Stimulated activated CD4-positive, alpha-beta T cell treated with anti-CD3 and anti-CD28 coated beads, Interleukin-15, amount 100 ng/mL, for 24 hours (primary cell): Measurements from ENCODE around the gene TMEM39B.
A peak's percentile ranks its signal among the peaks of the same experiment; 100 is the strongest.
"Not testable (repeated sequence)": the region's sequence is repeated elsewhere in the genome, so short reads cannot be mapped to it uniquely, and the experiment has no call there.

Experiments used
- DNase-seq: peaks from one replicate; pipeline ENCODE4 v3.0.0-alpha.2; 2020

The TMEM39B gene

DNA sequence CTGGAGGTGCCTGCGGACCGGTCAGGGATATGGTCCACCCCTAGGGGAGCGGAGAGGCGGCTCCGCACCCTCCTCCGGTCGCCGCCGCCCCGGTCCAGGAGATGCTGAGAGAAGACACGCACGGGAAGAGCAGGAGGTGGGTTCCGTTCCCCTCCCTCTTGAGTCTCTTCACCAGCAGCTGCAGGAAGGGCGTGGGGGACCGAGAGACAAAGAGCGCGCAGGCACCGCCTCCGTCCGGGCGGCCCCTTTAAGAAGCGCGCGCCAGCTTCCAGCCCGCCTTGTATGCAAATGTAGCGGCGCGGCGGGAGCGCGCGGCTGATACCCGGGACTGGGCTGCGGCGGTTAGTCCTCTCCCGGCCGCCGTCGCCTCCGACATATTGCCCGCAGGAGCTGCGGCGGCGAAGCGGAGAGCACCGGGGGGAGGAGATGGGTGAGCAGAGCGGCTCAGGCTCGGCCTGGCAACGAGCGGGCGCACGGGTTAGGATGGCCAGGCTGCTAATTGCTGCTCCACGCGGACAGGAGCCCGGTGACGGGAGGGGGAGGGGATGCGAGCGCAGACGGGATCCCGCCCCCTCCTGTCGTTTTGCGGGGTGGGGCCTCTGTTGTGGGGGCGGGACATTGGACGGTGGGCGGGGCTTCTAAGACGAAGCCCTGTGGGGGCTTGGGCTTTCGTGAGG, at the start of gene TMEM39B:
TSS of gene TMEM39B (plus strand) at position 318 of the 677 bp plus-strand sequence. CDS start at position 427, 109 bp downstream.
- peak; percentile 95 for DNase-seq

DNA sequence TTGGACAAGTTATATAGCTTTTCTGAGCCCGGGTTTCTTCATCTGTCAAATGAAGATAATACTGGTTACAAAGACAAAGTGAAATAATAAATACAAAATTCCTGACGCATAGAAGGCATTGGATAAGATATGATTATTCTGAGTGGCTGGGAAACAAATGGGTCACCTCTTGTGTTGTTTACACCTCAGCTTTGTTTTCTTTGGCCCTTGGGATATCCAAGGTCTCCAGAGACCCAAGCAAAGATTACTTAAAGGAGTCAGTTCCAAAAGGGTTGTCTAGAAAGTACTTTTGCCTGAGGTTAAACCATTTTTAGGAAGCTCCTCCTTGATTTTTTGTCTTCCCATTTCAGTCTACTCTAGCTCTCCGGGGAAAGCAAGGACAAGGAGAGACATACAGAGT, 49.4 kb upstream of the TMEM39B start:
- DNase-seq: no peak

DNA sequence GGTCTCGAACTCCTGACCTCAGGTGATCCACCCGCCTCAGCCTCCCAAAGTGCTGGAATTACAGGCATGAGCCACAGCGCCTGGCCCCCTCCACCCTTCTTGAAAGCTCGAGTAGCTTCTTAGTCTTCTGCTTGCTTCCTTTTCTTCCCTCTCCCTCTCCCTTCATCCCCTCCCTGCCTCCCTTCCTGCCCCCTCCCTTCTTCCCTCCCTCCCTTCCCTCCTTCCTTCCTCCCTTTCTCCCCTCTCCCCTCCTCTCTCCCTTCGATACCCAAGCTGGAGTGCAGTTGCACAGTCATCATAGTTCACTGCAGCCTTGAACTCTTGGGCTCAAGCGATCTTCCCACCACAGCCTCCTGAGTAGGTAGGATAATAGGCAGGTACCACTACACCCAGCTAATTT, 47.2 kb upstream of the TMEM39B start:
- no peak for DNase-seq

DNA sequence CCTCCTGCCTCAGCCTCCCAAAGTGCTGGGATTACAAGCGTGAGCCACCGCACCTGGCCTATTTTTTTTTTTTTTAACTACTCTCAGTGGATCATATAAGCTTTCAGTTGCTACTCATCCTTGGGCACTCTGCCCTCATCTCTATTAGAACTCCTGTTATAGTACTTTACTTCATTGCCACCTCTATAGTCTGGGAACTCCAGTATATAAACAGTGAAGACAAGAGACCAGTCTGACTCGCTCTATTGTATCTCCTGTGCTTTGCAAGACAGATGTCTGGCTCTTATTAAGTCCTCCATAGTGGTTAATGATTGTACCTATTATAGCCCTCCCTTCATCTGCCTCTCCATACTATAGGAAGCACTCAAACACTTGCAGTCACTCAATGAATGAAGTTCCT, 44.0 kb upstream of the TMEM39B start:
- no peak for DNase-seq

DNA sequence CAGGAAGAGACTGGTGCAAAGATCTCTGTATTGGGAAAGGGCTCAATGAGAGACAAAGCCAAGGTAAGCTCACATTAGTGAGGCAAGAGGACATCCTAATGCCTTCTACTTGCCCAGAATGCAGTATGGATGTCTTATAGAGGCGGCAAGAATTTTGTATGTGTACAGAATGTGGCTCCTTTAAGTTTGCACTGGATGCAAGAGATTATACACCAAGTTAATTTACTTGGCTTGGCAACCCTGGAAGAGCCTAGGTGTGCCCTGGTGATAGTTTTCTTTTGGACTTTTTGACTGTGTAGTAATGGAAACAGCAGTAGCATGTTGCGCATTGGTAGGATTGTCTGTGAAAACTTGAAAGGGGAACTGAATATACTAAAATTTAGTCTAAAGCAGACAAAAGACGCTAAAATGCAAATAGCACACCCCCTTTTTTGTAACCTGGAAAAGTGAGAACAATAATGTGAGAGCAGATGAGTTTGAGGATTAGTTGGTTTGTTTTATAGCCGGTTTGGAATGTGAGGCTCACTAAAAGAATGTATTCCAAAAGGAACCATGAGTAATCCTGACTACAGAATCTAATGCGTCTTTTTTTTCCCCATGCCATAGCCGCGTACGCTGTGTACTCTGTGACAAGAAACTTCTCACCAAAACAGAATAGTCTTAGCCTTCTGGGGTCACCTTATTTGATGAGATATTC, 41.0 kb upstream of the TMEM39B start:
- DNase-seq: no peak

DNA sequence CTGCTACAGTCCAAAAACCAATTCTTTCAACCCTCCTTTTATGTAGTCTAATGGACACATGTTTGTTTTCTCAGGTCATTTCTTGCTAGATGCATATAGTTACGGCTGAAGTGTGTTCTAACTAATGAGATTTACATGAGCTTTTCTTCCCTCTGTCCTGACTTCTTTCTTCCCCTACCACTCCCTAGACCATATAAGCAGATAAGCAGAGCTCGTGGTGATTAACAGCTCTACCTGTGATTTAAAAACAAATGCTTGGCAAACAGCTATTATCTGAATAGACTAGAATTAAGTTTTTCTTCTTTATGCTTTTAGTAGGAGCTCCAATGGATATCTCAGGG, 40.5 kb upstream of the TMEM39B start:
- DNase-seq: no peak

DNA sequence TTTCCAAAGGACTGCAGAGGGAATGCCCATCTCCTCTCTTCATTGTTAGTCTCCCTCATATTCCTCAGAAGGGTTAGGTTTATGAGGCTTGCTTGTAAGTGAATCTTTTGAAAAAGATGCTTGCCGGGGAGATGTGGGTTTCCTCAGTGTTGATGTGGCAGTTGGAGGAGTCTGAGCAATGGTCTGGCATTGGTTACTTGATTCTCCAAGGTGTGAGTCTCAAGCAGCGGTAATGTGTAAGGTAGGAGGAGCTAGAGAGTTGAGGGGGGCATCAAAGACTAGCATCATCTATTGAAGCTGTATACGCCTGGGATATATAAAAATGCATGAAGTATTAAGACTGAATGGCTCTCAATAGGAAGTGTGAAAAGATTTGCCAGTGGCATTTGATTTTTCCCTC, 37.6 kb upstream of the TMEM39B start:
- no peak for DNase-seq

DNA sequence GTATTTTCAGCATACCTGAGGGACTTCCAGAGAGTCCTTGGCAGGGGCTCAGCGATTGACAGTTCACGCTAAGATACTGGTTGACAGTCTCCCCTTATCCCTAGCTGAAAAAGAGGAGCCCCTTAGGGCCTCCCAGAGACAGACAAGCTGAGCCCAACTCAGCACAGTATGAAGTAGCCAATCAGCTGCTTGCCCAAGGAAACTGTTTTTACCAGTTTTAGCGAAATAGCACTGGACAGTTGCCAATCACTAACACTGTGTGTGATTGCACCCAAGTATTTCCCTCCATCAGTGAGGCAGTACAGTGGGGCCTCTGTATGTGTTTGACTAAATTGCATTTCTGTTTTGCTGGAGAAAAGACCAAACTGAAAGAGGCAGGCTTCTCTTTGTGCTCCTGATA, 32.0 kb upstream of the TMEM39B start:
- DNase-seq: no peak

DNA sequence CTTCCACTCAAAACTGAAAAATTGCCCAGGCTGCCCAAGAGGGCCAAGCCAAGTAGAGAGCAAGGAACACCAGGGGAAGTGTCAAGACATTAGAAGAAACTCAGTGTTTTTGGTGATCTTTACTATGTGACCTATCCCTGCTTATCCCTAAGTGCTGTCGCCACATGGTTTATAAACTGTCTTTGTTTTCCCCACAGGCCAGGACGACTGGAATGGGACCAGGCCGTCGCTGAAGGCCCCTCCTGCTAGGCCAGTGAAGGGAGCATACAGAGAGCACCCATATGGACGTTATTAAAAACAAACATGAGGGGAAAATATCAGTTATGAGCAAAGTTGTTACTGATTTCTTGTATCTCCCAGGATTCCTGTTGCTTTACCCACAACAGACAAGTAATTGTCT, 30.4 kb upstream of the TMEM39B start:
- no peak for DNase-seq

DNA sequence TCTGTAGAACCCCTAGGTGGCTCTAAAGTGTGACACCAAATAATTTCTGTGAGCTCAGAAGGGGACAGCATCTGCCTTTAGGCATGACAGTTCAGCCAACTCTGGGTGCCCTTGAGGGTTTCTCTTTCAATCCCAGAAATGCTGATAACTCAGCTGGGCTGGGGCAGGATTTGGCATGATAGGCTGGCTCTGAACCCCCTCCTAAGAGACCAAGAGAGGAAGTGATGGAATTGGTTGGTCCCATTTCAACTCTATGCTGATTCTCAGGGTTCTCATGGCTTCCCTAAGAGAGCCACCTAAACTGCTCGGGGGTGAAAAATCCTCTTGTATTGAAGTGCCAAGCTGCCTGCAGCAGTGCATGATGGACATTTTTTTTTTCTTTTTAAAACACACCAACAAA, 28.5 kb upstream of the TMEM39B start:
- DNase-seq: no peak

DNA sequence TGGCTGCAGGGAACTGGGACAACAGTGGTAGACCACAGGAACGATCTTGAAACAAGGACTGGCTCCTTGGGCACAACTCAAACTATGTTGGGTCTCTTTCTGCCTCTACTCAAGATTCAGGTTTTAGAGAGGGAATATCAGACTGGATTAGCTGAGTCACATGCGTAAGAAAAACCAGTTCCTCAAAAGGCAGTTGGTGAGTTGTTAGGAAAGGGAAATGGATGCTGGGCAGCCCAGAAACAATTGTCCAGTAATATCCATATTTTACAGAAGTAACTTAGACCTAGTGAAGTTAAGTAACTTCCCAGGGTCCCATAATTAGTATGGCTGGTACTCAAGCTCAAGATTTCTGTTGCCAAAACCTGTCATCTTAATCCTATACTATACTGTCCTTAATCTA, 27.0 kb upstream of the TMEM39B start:
- DNase-seq: no peak

DNA sequence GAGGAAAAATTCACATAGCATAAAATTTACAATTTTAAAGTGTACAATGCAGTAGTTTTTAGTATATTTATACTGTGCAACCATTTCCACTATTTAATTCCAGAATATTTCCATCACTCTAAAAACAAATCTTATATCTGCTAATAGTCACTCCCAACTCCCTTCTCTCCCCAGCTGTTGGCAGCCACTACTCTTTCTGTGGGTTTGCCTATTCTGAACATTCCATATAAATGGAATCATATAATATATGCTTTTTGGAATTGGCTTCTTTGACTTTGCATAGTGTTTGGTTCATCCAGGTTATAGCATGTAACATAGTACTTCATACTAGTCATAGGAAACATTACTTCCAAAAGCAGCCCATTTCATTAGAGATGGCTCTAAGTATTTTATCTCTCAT, 25.0 kb upstream of the TMEM39B start:
- DNase-seq: no peak

DNA sequence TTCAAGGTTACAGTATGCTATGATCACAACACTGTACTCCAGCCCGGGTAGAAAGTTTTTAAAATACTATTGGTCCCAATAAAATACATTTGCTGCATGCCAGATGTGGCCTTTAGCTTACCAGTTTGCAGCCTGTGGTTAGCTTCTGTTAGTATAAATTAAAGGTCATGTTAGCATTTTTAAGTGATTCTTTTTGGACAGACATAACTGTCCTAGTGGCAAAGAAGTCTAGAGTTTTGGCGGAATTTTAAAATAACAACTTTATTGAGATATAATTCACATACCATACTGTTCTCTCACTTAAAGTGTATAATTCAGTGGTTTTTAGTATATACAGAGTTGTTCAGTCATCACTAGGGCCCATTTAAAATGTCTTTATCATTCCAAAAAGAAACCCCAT, 24.3 kb upstream of the TMEM39B start:
- no peak for DNase-seq

DNA sequence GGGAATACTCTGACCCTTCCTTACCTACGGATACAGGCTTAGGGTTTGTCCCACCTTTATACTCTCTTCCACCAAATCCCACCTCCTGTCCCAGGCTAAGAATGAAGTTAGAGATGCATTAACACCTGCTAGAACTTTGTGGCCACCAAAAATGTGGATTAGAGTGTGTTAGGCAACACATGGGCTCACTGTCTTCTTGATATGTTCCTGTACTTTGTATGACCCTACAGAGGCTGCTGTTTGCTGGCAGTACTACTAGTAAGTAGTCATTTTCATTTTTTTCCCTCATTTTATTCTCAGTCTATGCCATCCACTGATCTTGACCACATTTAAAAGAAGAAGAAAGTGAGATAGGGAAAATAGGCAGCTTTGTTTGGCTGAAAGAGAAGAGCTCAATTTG, 21.0 kb upstream of the TMEM39B start:
- DNase-seq: no peak

DNA sequence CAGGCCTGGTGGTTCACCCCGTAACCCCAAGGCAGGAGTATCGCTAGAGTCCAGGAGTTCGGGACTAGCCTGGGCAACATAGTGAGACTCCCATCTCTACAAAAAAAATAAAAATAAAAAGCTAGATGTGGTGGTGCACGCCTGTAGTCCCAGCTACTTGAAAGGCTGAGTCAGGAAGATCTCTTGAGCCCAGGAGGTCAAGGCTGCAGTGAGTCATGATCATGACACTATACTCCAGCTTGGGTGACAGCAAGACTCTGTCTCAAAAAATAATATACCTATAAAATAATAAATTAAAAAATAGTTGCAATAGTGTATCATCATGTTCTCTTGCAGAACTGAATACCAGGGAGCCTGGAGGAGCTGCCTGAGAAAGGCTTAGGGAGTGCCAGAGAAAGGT, 19.9 kb upstream of the TMEM39B start:
- no peak for DNase-seq

DNA sequence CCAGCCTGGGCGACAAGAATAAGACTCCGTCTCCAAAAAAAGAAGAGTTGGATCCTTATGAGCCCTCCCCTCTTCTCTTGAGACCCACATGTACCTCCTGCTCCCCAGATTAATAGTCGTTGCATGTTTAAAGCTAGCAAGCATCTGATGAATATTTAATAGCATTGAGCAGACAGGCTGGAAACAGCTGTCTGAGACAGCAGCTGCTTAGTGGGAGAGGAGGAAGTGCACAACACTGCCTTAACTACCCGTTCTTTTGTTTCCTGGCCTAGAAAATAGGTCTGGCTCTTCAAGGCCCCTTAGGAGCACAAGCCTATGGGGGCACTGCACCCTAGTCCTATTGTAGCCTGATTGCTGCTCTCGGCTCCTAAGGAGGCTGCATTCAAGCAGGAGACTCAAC, 17.3 kb upstream of the TMEM39B start:
- no peak for DNase-seq

DNA sequence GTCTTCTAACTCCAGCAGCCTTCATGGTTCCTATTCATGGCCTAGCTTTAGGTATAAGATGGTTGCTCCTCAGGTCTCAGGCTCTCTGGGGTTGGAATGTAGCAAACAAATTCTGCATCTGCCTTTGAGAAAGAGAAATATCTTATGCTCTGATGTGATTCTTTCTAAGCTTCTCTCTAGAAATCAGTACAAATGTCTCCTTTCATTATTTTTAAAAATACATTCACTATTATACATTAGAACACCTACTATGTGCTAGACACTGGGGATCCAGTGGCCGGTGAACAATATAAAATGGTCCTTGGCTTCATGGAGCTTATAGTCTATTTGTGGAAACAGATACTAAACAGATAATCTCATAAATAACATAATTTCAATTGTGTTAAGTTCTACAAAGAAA, 16.1 kb upstream of the TMEM39B start:
- DNase-seq: no peak

DNA sequence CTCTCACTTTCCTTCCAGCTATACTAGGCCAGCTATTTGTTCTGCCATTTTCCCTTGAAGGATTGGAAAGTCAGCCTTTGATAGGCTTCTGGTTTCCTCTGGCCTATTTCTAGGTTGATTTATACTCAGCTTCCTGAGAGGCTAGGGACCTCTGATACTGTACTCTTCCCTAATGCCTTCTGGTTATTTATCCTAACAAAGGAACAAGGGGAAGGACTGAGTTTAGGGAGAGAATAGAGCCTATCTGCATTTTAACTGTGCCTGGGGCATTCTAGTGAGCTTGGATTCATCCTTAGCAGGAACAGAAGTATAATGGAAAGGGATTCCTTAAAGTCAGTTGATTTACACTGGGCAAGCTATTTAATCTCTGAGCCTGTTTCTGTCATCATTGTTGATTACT, 11.8 kb upstream of the TMEM39B start:
- no peak for DNase-seq

DNA sequence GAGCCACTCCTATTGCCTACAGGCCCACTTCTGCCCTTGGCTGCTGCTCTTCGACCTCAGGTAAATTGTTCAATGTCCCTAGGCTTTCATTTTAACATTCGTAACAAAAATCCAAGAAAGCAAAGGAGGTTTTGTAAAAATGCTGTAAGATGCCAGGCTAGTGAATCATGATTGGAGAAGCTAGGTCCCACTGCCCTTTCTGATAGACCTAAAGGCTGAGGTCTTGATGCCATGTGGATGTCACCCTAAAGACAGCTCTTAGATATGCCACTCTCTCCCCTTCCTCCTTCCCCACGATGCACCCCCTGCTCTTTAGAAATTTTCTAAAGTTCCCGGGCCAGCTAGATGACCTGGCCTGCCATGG, 9.9 kb upstream of the TMEM39B start:
- DNase-seq: no peak

DNA sequence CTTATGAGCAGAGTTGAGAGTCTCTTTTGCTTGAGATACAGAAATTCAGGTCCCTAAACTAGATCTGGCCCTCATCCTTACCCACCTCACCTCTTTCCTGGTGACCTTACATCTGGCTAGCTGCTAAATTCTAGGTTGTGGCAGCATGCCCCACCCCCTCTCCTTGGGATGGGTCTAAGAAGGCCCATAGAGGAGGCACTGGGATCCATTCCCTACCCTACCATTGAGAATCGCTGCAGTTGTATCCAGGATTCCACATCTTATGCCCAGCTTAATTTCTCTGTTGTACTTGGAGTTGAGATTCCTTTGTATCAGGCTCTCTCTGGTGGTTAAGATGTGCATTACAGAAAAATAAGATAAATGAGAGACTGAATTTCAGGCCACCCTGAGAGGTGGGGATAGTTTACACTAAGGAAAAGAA, 9.5 kb upstream of the TMEM39B start:
- no peak for DNase-seq

DNA sequence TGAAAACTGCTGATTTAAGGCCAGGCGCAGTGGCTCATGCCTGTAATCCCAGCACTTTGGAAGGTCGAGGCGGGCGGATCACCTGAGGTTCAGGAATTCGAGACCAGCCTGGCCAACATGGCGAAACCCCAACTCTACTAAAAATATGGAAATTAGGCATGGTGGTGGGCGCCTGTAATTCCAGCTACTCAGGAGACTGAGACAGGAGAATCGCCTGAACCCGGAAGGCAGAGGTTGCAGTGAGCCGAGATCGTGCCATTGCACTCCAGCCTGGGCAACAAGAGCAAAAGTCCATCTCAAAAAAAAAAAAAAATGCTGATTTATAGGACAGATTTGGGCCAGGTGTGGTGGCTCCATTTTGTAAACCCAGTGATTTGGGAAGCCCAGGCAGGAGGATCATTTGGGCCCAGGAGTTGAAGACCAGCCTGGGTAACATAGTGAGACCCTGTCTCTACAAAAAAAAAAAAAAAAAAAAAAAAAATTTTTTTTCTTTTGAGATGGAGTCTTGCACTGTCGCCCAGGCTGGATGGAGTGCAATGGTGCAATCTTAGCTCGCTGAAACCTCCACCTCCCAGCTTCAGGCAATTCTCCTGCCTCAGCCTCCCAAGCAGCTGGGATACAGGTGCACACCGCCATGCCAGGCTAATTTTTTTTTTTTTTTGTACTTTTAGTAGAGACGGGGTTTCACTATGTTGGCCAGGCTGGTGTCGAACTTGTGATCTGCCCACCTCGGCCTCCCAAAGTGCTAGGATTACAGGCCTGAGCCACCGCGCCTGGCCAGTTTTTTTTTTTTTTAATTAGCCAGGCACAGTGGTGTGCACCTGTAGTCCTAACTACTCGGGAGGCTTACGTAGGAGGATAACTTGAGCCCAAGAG, 6.9 kb upstream of the TMEM39B start:
- DNase-seq: not testable (repeated sequence)

DNA sequence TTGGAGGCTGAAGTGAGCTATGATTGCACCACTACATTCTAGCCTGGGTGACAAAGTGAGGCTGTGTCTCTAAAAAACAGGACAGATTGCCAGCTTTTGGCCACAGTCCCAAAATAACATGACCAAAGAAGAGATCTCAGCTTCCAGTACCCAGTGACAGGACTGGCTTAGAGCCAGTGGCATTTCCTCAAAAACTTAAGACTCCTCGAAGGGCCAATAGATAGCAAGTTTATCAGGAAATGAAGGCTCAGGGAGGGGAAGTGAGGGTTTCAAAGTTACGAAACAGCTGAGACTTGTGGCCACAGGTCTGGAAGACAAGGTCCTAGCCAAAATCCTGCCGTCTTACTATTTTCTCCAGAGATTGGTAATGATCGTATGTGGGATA, 6.3 kb upstream of the TMEM39B start:
- no peak for DNase-seq

DNA sequence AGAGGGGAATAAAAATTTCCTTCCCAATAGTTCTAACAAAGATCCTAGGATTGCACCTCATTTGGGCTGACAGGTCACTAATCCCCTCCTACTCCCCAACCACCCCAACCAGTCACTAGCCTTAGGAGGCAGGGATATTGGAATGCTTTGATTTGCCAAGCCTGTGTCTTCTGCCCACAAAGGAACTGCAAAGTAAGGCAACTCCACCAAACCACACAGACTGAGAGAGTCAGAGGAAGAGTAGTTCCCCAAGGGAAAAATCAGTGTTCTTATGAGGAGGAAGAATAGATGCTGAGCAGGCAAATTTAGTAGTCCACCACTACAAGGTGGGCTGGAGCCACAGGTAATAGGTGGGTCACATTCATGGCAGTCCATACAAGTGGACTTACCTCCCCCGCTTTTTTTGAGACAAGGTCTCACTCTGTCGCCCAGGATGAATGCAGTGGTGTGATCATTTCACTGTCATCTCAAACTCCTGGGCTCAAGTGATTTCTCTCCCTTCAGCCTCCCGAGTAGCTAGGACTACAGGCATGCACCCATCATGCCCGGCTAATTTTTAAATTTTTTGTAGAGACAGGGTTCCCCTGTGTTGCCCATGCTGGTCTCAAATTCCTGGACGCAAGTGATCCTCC, 3.7 kb upstream of the TMEM39B start:
- no peak for DNase-seq
